MM.1S (cell line): ENCODE results near the gene CFAP251.

Experiments used
- DNase-seq: peaks from one replicate; pipeline ENCODE4 v3.0.0-alpha.2; 2015
- H2AFZ ChIP-seq: fragments of 300-600 bp; sonication (generic); 2 replicates; pipeline ENCODE4 v1.6.0; 2016; ENCODE audit warnings: antibody characterized with exemption, low read length
- H3F3A ChIP-seq: fragments of 300-600 bp; sonication (generic); 2 replicates; pipeline ENCODE4 v1.6.1; 2016; ENCODE audit warnings: mild to moderate bottlenecking, antibody characterized with exemption, low read length, moderate library complexity, mixed read lengths; ENCODE audit not compliant: insufficient read depth
- H3K27ac ChIP-seq: fragments of 300-600 bp; sonication (generic); 2 replicates; pipeline ENCODE4 v1.5.1; 2016; ENCODE audit warnings: mild to moderate bottlenecking, low read length
- H3K27me3 ChIP-seq: fragments of 300-600 bp; sonication (generic); replicated peaks from 2 replicates; pipeline ENCODE4 v1.6.0; 2016; ENCODE audit warnings: low read length; ENCODE audit not compliant: insufficient read depth
- H3K36me3 ChIP-seq: fragments of 300-600 bp; sonication (generic); replicated peaks from 2 replicates; pipeline ENCODE4 v1.6.1; 2016; ENCODE audit warnings: mild to moderate bottlenecking, low read length, mixed read lengths; ENCODE audit not compliant: insufficient read depth
- H3K4me1 ChIP-seq: fragments of 300-600 bp; sonication (generic); 2 replicates; pipeline ENCODE4 v1.6.1; 2016; ENCODE audit warnings: low read length, mixed read lengths
- H3K4me2 ChIP-seq: fragments of 300-600 bp; sonication (generic); 2 replicates; pipeline ENCODE4 v1.6.0; 2016; ENCODE audit warnings: low read depth, low read length
- H3K4me3 ChIP-seq: fragments of 300-600 bp; sonication (generic); 2 replicates; pipeline ENCODE4 v1.5.1; 2016; ENCODE audit warnings: low read length, mixed read lengths
- H3K79me2 ChIP-seq: fragments of 300-600 bp; sonication (generic); 2 replicates; pipeline ENCODE4 v1.6.1; 2016; ENCODE audit warnings: mixed run types, low read length, mixed read lengths
- H3K9ac ChIP-seq: fragments of 300-600 bp; sonication (generic); 2 replicates; pipeline ENCODE4 v1.6.1; 2016; ENCODE audit warnings: low read length, mixed read lengths
- H3K9me2 ChIP-seq: fragments of 300-600 bp; sonication (generic); replicated peaks from 2 replicates; pipeline ENCODE4 v1.6.1; 2016; ENCODE audit warnings: mild to moderate bottlenecking, low read length, mixed read lengths; ENCODE audit not compliant: insufficient read depth
- H3K9me3 ChIP-seq: fragments of 300-600 bp; sonication (generic); replicated peaks from 2 replicates; pipeline ENCODE4 v1.6.1; 2016; ENCODE audit warnings: mild to moderate bottlenecking, low read length, mixed read lengths; ENCODE audit not compliant: insufficient read depth
- H4K20me1 ChIP-seq: fragments of 300-600 bp; sonication (generic); 2 replicates; pipeline ENCODE4 v1.6.1; 2016; ENCODE audit warnings: mild to moderate bottlenecking, low read length, moderate library complexity, mixed read lengths; ENCODE audit not compliant: insufficient read depth
- CTCF ChIP-seq: fragments of 300-600 bp; sonication (generic); IDR thresholded peaks from 2 replicates; pipeline ENCODE4 v1.5.1; 2016; ENCODE audit warnings: antibody characterized with exemption, low read length, mixed read lengths
- EZH2 ChIP-seq: fragments of 300-600 bp; sonication (generic); optimal IDR thresholded peaks from 2 replicates; pipeline ENCODE3; 2017; ENCODE audit warnings: low read depth, mild to moderate bottlenecking, antibody characterized with exemption, low read length, mixed read lengths
- EZH2phosphoT487 ChIP-seq: fragments of 300-600 bp; sonication (generic); IDR thresholded peaks from 2 replicates; pipeline ENCODE4 v1.6.1; 2018; ENCODE audit warnings: antibody characterized with exemption, low read length

CFAP251 gene

GRCh38 chr12:121932176-121932536 is 13.8 kb downstream of the CFAP251 start:
- Histone ChIP-seq H3K9ac (no peak overlapping the region), H3K36me3 (no peaks in the 10 kb centered on the region), H3K79me2 (no peaks in the 10 kb centered on the region), H4K20me1 (no peaks in the 10 kb centered on the region), H2AFZ (no peak overlapping the region), H3K9me3 (no peaks in the 10 kb centered on the region), H3K9me2 (no peaks in the 10 kb centered on the region), H3K27ac (no peak overlapping the region), H3K27me3 (no peaks in the 10 kb centered on the region), H3K4me3 (no peak overlapping the region), H3K4me1 (no peaks in the 10 kb centered on the region), H3F3A (no peaks in the 10 kb centered on the region), H3K4me2 (no peak overlapping the region)
- no peak for TF ChIP-seq EZH2
- no peak for DNase-seq

GRCh38 chr12:121932914-121933521 is 14.6 kb downstream of the CFAP251 start:
- no peak overlapping the region for H3K4me2 ChIP-seq
- DNase-seq: no peak
- H3K9me2 ChIP-seq: no peaks in the 10 kb centered on the region
- no peak overlapping the region for H2AFZ ChIP-seq
- H3K27me3 ChIP-seq: no peaks in the 10 kb centered on the region
- no peak overlapping the region for H3K9ac ChIP-seq
- TF ChIP-seq CTCF: no peak
- H3K27ac ChIP-seq: no peak overlapping the region
- no peaks in the 10 kb centered on the region for H3K4me1 ChIP-seq
- no peaks in the 10 kb centered on the region for H3F3A ChIP-seq
- H3K9me3 ChIP-seq: no peaks in the 10 kb centered on the region
- H4K20me1 ChIP-seq: no peaks in the 10 kb centered on the region
- H3K79me2 ChIP-seq: no peaks in the 10 kb centered on the region
- H3K4me3 ChIP-seq: no peak overlapping the region
- H3K36me3 ChIP-seq: no peaks in the 10 kb centered on the region

- Histone ChIP-seq H3F3A (no peaks in the 10 kb centered on the region), H3K4me3 (no peak overlapping the region), H4K20me1 (no peaks in the 10 kb centered on the region), H3K9me3 (no peaks in the 10 kb centered on the region), H3K4me1 (no peaks in the 10 kb centered on the region), H3K9me2 (no peaks in the 10 kb centered on the region), H2AFZ (no peak overlapping the region), H3K9ac (no peak overlapping the region), H3K79me2 (no peaks in the 10 kb centered on the region), H3K36me3 (no peaks in the 10 kb centered on the region), H3K27me3 (no peaks in the 10 kb centered on the region), H3K4me2 (no peak overlapping the region), H3K27ac (no peak overlapping the region)
- DNase-seq: no peak
- TF ChIP-seq EZH2 (no peak), CTCF (no peak), EZH2phosphoT487 (no peak)
Observed at GRCh38 chr12:121933522-121934308, 15.3 kb downstream of the CFAP251 start.

- no peak for DNase-seq
- no peak overlapping the region for H2AFZ ChIP-seq
Observed at GRCh38 chr12:121934309-121934664, 15.9 kb downstream of the CFAP251 start.

More at GRCh38 chr12:121934309-121934664, 15.9 kb downstream of the CFAP251 start:
- Histone ChIP-seq H3F3A (no peaks in the 10 kb centered on the region), H3K27ac (no peak overlapping the region), H3K9ac (no peak overlapping the region), H3K9me2 (no peaks in the 10 kb centered on the region), H3K4me3 (no peak overlapping the region), H3K79me2 (no peaks in the 10 kb centered on the region), H3K9me3 (no peaks in the 10 kb centered on the region), H3K36me3 (no peaks in the 10 kb centered on the region), H3K4me2 (no peak overlapping the region), H4K20me1 (no peaks in the 10 kb centered on the region), H3K27me3 (no peaks in the 10 kb centered on the region), H3K4me1 (no peaks in the 10 kb centered on the region)
- TF ChIP-seq EZH2: no peak
- TF ChIP-seq EZH2phosphoT487: no peak
- TF ChIP-seq CTCF: no peak
